Endometrium (tissue), 2 donors: ENCODE measurements around the gene HERC3.

Experiments
- FAIRE-seq: peaks from 2 replicates; lab custom pipeline; 2012; peaks lifted over from hg19 to GRCh38; lab: Jason Lieb, UNC
- donor health status: control.
- donor health status: control.

HERC3 gene

DNA sequence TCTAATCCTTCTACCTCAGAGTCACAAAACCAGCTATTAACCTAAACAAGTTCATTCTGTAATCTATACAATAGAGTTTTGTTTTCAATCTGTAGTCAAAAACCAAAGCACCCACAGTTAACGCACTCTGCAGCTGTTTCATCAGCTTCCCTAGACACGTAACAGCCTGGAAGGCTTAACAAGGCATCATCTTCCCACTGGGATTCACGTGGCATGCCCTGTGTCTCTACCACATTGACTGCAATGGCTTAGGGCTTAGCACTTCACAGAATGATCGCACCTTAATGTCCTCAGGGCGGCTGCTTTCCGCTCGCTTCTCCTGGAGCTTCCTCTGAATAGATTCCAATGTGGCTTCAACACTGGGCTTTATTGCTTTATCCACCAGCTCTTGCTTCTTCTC, 155.1 kb downstream of the HERC3 start:
- no peak for FAIRE-seq

DNA sequence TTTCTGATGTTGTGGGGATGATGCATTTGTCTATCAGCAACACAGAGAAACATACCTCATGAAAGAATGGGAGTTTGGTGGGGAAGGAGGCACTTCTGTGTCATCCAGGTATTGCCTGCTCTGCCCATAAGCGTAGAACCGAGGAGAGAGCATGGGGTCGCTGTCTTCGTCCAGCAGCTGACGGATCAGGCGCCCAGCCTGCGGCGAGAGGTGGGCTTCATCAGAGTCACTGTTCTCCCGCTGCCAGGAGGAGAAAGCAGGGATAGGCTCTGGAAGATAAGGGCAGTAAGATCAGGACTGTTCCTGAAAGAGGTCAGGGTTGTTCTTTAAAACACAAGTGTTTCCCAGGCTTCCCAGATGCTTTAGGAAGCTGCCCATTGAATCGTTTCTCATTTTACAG, 158.1 kb downstream of the HERC3 start:
- no peak for FAIRE-seq

GRCh38 chr4:88751258-88752075, 159.2 kb downstream of the HERC3 start:
- FAIRE-seq = no peak

DNA sequence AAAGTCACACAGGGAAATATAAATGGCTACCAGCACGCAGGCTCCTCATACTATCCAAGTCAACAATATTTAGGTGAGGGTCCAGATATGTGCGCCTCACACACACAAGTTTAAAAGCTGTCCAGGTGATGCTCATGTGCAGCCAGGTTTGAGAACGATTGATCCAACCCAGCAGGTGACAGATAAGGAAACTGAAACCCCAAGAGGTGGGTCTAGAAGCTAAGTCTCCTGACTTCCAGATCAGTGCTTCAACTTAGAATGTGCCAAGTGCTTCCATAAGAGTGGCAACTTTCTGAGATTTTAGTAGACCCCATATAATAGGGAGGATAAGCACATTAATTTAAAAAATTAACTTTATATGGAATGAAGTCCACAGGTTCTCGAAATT, 159.8 kb downstream of the HERC3 start:
- no peak for FAIRE-seq

DNA sequence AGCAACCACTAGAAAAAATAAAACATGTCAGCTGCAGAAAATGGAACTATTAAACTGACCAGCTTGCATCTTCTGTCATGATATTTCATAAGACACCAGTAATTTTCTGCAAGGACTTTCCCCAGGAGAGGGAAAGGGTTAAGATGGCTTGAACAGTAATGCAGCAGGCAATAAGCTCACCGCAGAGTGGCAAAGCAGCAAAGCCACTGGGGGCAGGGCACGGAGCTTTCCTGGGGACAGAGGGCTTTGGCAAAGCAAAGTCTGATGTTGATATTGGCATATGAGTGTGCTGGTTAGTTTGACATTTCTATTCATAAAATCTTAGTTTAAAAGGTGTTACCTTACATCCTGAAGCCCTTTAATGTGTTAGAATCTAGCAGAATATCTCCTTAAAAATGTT, 160.5 kb downstream of the HERC3 start:
- no peak for FAIRE-seq

- FAIRE-seq = no peak
These were observed 161.6 kb downstream of the HERC3 start for GRCh38 chr4:88753658-88754571.

GRCh38 chr4:88754796-88755195, 162.5 kb downstream of the HERC3 start:
- FAIRE-seq = no peak

GRCh38 chr4:88755454-88755853, 163.2 kb downstream of the HERC3 start:
- no peak for FAIRE-seq

GRCh38 chr4:88756149-88756548, 163.9 kb downstream of the HERC3 start:
- no peak for FAIRE-seq

DNA sequence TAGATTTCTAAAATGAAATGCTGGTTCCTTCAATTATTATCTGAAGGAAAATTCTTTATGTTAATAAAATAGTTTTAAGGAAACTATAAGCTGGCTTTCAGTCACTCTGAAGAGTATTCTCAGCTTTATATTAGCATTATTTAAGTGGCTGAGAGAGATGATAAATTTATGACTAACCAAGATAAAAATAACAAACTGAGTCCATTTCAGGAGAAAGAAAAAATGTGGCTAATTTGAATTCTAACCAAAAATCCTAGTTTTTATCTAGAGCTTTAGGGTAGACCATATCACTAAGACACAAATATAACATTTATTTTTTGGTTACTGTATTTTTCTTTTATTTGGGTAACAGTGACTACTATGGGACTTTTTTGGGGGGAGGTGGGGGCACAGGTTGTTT, 164.8 kb downstream of the HERC3 start:
- no peak for FAIRE-seq

GRCh38 chr4:88757776-88758175, 165.5 kb downstream of the HERC3 start:
- no peak for FAIRE-seq
